GM10847 (cell line): ENCODE results near the gene DRAP1.

Experiments used
- POLR2A ChIP-seq: IDR thresholded peaks from 2 replicates; pipeline ENCODE4 v1.6.1; 2011; ENCODE audit not compliant: insufficient read length; ENCODE audit errors: extremely low read depth

Gene DRAP1

GRCh38 chr11:65896034-65896999 is 22.9 kb upstream of the DRAP1 start:
- no peak for TF ChIP-seq POLR2A

GRCh38 chr11:65897020-65897471 is 22.2 kb upstream of the DRAP1 start:
- TF ChIP-seq POLR2A, result no peak

GRCh38 chr11:65898656-65899355 is 20.4 kb upstream of the DRAP1 start:
- no peak for TF ChIP-seq POLR2A

- no peak for TF ChIP-seq POLR2A
These were observed 19.7 kb upstream of the DRAP1 start for GRCh38 chr11:65899356-65900124.

GRCh38 chr11:65900125-65900898 is 18.9 kb upstream of the DRAP1 start, which contains the start of gene FOSL1:
FOSL1 (minus strand) TSS chr11:65900388; CDS start chr11:65900339, 49 bp downstream.
- TF ChIP-seq POLR2A, result peak; percentile 58

GRCh38 chr11:65900899-65901180 is 18.4 kb upstream of the DRAP1 start:
- no peak for TF ChIP-seq POLR2A

- no peak for TF ChIP-seq POLR2A
These were observed 16.2 kb upstream of the DRAP1 start for GRCh38 chr11:65903068-65903481.

GRCh38 chr11:65903715-65904114 is 15.5 kb upstream of the DRAP1 start:
- TF ChIP-seq POLR2A, result no peak

- no peak for TF ChIP-seq POLR2A
These were observed 12.6 kb upstream of the DRAP1 start for GRCh38 chr11:65906602-65907001.

- TF ChIP-seq POLR2A, result no peak
These were observed 11.3 kb upstream of the DRAP1 start for GRCh38 chr11:65907878-65908277.

GRCh38 chr11:65911682-65912568 is 7.3 kb upstream of the DRAP1 start:
- no peak for TF ChIP-seq POLR2A

- TF ChIP-seq POLR2A, result no peak
These were observed 6.4 kb upstream of the DRAP1 start for GRCh38 chr11:65912845-65913244.

GRCh38 chr11:65915101-65915820 is 4.0 kb upstream of the DRAP1 start:
- no peak for TF ChIP-seq POLR2A
